ENCODE data around the gene LCP1.

LCP1 gene

DNA sequence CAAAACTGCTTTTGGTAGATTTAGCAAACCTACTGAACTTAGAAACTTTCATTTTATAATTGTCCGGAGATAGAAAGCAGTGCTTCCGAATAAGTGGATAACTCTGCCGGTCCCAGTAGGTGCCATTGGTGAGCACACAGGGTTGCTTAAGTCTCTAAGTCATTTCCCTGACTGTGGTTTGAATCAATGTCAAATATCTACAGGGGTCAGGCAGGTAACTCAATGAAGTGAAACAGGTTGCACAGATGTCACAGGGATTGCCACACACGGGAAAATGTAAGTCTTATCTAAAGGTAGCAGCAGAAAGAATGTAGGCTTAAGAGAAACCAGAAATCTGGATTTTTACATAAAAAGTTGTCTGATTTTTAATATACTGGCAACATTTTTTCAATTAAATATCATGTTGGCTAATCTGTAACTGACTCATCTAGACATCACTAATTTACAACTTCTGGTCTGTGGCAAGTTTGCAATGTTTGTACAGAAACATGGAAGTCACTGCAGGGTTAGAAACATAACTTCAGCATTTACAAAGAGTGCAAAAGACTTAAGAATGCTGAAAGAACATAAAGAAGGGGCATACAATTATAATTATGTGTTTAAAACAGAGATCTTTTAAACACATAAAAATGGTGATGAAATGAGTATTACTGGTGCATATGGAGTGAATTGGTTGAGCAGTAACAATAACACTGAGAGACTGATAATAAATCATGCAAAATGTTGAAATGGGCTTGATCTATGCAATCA is 15.5 kb upstream of the LCP1 start:
- no peak for DNase-seq (ENCODE audit: low read depth in 2 of 2)
- no peak overlapping the region for H3K4me3 ChIP-seq (replicated peaks in 1 of 2; ENCODE audit: low read depth in 2 of 2, low read length in 2 of 2)
- TF ChIP-seq, protein P1, sequence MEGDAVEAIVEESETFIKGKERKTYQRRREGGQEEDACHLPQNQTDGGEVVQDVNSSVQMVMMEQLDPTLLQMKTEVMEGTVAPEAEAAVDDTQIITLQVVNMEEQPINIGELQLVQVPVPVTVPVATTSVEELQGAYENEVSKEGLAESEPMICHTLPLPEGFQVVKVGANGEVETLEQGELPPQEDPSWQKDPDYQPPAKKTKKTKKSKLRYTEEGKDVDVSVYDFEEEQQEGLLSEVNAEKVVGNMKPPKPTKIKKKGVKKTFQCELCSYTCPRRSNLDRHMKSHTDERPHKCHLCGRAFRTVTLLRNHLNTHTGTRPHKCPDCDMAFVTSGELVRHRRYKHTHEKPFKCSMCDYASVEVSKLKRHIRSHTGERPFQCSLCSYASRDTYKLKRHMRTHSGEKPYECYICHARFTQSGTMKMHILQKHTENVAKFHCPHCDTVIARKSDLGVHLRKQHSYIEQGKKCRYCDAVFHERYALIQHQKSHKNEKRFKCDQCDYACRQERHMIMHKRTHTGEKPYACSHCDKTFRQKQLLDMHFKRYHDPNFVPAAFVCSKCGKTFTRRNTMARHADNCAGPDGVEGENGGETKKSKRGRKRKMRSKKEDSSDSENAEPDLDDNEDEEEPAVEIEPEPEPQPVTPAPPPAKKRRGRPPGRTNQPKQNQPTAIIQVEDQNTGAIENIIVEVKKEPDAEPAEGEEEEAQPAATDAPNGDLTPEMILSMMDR (IDR thresholded peaks at IDR 0.05; ENCODE audit: low read depth, low read length) = no peak

- H3K4me3 ChIP-seq (replicated peaks in 1 of 2; ENCODE audit: low read depth in 2 of 2, low read length in 2 of 2) = no peak overlapping the region
- DNase-seq (ENCODE audit: low read depth in 2 of 2) = no peak
- TF ChIP-seq, protein P1 (IDR thresholded peaks at IDR 0.05; ENCODE audit: low read depth, low read length) = no peak
Observed at GRCh38 chr13:46195016-46195415, 13.0 kb upstream of the LCP1 start.

DNA sequence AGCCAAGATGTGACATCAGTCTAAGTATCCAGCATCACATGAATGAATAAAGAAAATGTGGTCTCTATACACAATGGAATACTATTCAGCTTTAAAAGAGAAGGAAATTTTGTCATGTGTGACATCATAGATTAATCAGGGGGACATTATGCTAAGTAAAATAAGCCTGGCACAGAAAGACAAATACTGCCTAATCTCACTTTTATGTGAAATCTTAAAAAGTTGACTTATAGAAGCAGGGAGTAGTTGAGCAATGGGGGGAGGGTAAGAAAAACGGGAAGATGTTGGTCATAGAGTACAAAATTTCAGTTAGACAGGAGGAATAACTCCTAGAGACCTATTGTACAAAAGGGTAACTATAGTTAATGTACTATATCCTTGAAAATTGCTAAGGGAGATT is 10.4 kb upstream of the LCP1 start:
- DNase-seq (ENCODE audit: low read depth in 2 of 2) = no peak
- H3K4me3 ChIP-seq (replicated peaks in 1 of 2; ENCODE audit: low read depth in 2 of 2, low read length in 2 of 2) = no peak overlapping the region
- TF ChIP-seq, protein P1 (IDR thresholded peaks at IDR 0.05; ENCODE audit: low read depth, low read length) = no peak

- H3K4me3 ChIP-seq (replicated peaks in 1 of 2; ENCODE audit: low read depth in 2 of 2, low read length in 2 of 2) = no peak overlapping the region
- TF ChIP-seq, protein P1 (IDR thresholded peaks at IDR 0.05; ENCODE audit: low read depth, low read length) = no peak
- no peak for DNase-seq (ENCODE audit: low read depth in 2 of 2)
Observed at GRCh38 chr13:46185634-46186033, 3.7 kb upstream of the LCP1 start.

- peak; percentile 6 to 30 for DNase-seq (ENCODE audit: low read depth in 2 of 2)
- TF ChIP-seq, protein P1 (IDR thresholded peaks at IDR 0.05; ENCODE audit: low read depth, low read length) = peak; percentile 50
- no peak overlapping the region for H3K4me3 ChIP-seq (replicated peaks in 1 of 2; ENCODE audit: low read depth in 2 of 2, low read length in 2 of 2)
Observed at GRCh38 chr13:46184277-46184699, 2.3 kb upstream of the LCP1 start.

DNA sequence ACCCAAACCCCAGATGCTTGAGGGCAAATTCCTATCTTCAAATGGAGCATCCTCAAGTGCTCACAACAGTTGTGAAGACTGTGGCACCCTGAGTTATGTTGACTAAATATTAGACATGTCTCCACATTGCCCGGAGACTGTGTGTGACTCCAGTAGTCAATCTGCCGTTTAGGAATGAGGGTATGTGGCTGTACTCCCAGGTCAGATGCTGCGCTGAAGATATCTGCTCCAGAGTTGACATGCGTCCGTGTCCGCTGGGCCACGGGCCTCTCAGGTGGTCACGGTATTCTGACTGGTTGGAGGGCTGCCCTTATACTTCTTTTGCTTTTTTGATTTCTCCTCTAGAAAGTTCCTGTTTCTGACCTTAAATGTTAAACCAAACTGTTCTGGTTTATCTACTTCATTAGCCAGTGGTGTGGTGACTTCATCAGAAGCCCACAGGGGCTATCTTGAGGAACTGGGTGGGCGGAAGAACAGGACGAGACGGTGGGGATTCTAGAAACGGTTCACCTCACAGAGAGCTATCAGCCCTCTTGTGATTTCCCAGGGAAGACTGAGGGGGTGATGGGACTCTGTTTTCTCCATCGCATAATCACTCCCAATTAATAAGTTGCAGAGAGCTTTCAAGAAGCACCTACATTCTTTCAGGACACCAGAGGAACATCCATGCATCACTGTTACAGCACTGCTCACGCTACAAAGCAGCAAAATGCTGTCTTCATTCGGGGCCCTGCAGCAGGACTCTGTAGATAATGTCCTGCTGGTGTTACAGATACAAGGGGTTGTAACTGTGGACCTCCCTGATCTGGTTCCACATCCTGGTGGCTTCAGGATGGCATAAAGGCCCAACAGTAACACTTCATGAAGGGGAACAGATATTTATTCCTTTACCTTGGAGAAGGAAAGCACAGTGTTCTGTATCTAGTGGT is 1.3 kb upstream of the LCP1 start:
- no peak overlapping the region for H3K4me3 ChIP-seq (replicated peaks in 1 of 2; ENCODE audit: low read depth in 2 of 2, low read length in 2 of 2)
- no peak for DNase-seq (ENCODE audit: low read depth in 2 of 2)

More for the DNA sequence above, 1.3 kb upstream of the LCP1 start:
- TF ChIP-seq, protein P1 (IDR thresholded peaks at IDR 0.05; ENCODE audit: low read depth, low read length) = no peak

All from cardiac fibroblast (primary cell).